ENCODE results near the gene USP37.

GRCh38 chr2:218456849-218457248 lies 111.3 kb downstream of the USP37 start:
- TF ChIP-seq POLR2A (IDR thresholded peaks at IDR 0.05; ENCODE audit: low read length) (no peak), GATA1 (IDR thresholded peaks at IDR 0.05; ENCODE audit: low read depth, low read length) (no peak)

Measured in erythroblast (primary cell).